ENCODE measurements around the gene P2RX3.
"Not testable (repeated sequence)": the region's sequence is repeated elsewhere in the genome, so short reads cannot be mapped to it uniquely, and the experiment has no call there.

Gene P2RX3

GRCh38 chr11:57324886-57325734 is 13.0 kb upstream of the P2RX3 start, which contains the start of gene TNKS1BP1:
Gene TNKS1BP1, minus strand, starts transcription at chr11:57324952. Its CDS starts 3,067 bp downstream, at chr11:57321885.
- DNase-seq (ENCODE audit: low read depth), result peak; percentile 80

GRCh38 chr11:57325735-57326048 is 12.5 kb upstream of the P2RX3 start:
- DNase-seq (ENCODE audit: low read depth), result no peak

- no peak for DNase-seq (ENCODE audit: low read depth)
Observed at GRCh38 chr11:57327721-57328120, 10.4 kb upstream of the P2RX3 start.

DNA sequence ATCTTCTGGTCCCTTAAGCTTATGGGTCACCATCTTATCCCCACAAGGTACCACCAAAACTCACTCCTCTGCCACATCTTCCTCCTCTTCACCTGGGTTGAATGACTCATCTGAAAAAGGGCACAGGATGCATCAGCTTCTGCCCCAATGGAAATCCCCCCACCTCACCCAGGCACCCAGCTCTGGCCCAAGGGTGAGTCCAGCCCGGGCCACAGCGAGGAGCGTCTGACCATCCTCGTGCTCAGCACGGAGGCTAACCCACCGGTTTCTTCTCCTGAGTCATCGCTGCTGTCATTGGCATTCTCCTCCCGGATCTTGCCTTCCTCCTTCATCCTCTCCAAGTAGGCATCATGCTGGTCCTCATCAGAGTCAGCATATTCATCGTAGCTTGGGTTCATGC is 8.1 kb upstream of the P2RX3 start:
- DNase-seq (ENCODE audit: low read depth), result no peak

GRCh38 chr11:57331720-57332119 is 6.4 kb upstream of the P2RX3 start:
- DNase-seq (ENCODE audit: low read depth), result no peak

DNA sequence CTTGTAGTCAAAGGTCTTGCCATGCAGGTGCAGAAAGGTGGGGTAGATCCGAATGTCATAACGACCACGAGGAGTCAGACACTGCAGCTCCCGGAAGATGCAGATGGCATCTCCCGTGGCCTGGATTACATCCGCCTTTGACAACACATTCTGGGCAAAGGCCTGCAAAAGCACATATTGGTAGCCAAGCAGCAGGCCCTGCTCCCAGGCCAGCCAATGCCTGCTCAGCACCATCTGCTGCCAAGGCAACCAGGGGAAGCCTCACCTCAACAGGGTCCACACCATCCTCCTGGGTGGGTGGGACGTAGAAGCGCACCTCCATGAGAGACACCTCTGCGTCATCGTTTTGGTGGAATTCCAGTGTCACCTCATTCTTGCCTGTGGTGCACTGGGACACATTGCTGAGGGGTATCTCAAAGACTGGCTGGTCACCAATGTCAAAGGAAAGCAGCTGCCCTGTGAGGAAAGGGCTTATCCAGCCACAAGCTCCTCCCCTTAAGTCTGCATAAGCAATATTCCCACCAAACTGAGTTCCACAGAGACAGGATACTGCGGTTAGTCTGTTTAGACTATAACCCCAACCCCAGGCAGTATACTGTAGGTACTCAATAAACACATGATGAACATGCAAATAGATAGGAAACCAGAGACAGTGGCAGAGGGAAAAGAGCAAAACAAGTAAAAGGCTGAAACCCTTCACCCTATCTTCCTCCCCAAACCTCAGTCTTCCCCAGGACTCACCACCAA is 5.3 kb upstream of the P2RX3 start:
- DNase-seq (ENCODE audit: low read depth), result no peak

DNA sequence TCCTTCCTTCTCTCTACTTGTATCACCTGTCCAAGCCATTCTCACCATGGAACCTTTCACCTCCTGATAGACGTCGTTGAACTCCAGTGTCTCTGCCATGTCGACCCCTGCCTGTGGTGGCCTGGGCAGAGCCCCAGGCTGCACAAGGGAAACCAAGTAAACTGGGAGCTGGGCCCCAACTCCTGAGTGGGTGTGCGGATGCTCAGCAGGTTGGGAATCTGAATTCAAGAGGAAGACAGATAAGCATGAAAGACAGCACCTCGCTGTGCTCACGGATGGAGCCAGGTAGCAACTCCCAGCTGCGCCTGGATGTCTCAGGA is 3.2 kb upstream of the P2RX3 start:
- DNase-seq (ENCODE audit: low read depth), result no peak

DNA sequence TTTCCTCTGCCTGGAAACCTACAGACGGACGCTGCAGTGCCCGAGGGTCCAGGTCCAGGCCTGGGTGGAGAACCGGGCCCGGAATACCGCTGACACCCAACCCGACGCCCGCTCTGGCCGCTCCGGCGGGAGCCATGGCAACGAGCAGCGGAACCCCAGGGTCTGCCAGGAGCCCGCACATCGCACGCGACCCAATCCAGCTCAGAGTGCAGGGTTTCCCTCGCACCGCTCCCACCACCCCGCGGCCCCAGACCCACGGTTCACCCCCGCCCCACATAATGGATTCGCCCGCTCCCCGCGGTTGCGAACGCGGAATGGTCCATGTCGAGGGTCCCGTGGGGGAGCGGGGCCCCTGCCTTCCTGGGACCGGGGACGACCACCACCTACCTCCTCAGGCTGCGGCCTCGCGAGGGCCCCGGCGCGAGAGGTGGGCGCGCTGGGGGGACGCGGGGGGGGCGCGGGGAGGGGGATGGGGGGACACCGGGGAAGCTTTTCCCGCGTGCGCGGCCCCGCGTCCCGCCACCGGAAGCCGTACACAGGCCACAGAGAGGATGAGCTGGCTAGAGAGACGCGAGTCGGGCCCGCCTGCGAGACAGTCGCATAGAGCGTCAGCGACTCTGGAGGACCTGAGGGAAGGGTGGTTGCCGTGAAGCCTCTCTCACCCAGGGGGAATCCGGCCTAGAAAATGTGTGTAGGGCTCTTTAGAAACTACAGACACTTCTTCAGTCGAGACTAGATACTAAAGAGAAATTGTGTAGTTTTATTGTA is 2.6 kb upstream of the P2RX3 start, which contains the start of gene SSRP1:
Gene SSRP1 (minus strand): TSS at position 550 of the 768 bp plus-strand sequence. CDS start 771 bp downstream, outside the sequence.
- peak; percentile 62 for DNase-seq (ENCODE audit: low read depth)

DNA sequence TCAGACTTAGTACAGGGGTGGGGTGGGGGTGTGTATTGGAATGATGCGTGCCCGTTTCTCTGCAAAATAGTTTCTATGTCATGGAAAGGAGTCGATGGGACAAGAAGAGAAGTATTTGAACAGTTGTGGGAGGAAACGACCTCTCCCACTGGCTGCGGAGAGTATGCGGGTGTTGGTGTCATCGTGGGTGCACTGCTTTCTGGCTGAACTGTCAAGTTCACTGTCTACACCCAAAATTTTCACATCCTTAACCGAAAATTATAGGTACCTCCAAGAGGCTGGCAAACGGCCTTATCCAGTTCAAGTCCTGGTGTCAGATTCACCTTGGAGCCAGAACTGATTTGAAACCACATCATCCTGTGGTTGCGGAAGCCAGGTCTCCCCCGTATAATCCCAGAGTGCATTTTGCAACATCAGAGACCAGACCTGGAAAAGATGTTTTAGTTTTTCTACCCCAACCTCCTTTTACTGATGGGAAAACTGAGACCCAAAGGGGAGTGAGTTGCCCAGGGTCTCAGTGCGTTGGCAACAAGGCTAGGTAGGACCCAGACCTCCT is 2.0 kb upstream of the P2RX3 start:
- DNase-seq (ENCODE audit: low read depth), result no peak

DNA sequence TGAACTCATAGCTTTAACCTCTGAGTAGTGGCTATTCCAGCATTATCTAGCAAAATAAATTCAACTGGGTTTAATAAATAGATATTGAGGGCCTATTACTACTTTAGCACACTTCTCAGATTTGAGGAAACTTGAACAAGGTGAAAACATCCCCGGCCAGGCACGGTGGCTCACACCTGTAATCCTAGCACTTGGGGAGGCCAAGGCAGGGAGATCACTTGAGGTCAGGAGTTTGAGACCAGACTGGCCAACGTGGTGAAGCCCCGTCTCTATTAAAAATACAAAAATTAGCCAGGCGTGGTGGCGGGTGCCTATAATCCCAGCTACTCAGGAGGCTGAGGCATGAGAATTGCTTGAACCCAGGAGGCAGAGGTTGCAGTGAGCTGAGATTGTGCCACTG is 1.3 kb upstream of the P2RX3 start:
- DNase-seq (ENCODE audit: low read depth), result not testable (repeated sequence)

DNA sequence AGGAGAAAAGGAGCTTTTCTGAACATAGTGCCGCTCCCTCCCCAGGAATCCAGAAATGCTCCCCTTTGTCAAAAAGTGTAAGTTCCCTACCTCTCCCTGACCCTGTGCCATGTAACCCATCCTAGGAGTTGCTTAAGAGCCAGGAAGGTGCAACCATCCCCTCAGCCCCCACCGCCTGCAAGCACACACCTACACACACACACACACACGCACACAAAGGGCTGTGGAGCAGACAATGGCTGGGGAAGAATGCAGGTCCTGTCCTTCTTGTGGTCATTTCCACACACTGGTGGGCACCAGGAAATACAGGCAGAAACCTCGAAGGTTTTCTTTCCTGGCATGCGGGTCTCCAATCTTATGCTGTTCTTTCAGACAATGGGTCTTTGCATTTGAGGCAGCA is 1.2 kb downstream of the P2RX3 start:
- no peak for DNase-seq (ENCODE audit: low read depth)

DNA sequence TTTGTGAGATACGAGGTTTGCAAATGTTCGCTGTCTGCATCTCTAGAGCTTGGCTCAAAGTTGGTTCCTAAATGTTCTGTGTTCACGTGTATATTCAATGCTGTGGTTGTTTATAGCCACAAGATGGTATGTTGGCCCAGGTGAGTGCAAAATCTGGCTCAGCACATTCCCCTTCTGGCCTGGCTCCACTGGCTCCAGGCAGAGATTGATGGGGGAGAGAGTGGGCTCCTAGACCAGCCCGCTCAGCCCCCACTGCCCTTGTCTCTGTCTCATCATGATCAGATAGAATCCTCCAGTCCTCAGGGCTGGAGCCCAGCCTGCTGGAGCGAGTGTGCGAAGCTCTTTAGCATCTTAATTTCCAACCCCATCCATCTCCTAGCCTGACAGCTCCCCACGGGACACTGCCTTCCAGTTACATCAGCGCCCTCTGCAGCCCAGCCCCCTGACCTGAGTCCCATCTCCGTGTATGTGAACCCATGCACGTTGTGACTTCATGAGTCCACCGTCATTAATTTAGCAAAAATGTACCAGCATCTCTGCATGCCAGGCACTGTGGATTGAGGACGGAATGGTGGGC is 2.0 kb downstream of the P2RX3 start:
- no peak for DNase-seq (ENCODE audit: low read depth)

DNA sequence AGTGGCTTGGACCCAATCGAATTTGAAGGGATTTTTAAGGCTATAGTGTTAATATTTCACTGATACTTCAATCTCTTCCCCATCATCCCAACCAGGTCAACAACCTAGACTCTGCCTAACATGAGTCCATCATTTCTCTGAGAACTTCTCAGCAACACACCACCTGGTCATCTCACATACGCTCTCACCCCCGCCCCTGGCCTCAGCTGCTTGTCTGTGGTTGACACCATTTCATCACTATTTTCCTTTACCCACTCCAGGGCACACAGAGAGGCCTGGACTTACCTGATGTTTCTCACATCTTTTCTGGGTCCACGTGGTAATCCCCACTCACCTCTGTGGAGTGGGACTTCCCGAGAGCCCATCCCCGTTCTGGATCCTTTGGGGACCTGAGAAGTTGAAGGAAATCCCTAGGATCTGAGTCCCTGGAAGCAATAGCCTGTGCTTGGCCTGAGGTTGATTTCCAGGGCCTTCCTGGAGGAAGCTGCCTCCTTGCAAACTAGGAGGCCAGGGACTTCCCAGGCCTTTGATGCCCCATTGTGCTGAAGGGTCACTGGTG is 3.2 kb downstream of the P2RX3 start:
- no peak for DNase-seq (ENCODE audit: low read depth)

DNA sequence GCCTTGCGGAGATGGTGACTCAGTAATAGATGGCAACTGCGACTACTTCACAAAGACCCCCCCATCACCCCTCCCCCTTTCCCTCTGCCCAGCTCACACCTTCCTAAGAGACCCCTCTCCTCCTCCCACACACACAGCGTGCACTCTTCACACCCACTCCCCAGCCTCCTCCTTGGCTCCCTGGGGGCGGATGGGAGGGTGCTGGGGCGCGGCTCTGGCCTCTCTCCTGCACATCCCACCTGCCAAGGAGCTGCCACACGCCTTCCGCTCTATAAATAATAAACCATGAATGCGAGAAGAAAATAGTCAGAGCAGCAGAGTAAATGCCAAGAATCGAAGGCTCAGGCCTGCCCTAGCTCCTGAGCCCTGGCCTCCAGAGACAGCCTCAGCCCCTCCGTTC is 4.5 kb downstream of the P2RX3 start:
- DNase-seq (ENCODE audit: low read depth), result no peak

DNA sequence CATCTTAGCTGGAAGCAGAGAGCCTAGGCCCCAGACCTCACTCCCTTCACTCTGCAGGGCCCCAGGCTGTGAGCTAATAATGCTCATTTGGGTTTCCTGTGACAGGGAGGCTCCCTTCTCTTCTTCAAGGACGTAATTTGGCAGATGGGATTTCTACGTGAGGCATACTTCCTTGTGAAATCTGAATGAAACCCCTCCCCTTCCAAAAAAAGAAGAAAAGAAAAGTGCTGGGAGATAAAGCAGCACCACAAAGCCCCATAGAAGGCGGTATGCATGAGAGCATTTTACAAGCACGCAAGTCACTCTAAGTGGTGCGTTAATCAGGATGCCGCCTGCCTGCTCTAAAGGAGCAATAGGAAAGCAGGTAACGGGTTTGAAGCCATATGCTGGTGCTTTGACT is 5.7 kb downstream of the P2RX3 start:
- DNase-seq (ENCODE audit: low read depth), result no peak

DNA sequence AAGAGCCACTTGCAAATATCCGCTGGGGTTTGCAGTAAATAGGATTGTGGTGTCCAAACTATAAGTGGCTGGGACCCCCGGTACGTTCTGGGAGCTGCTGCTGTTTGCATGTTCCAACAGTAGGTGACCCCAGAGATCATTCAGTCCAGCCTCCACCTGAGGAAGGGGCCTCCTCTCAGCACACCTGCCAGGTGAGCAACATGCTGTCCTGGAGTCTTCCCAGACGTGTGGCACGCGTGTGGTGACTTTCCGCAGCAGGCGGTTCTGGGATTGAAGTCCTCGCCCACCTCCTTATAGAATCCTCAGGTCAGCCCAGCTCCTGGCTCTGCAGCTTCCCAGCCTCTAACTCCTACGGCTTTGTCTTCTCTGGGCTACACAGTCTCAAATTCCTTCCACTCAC is 6.7 kb downstream of the P2RX3 start:
- DNase-seq (ENCODE audit: low read depth), result no peak

DNA sequence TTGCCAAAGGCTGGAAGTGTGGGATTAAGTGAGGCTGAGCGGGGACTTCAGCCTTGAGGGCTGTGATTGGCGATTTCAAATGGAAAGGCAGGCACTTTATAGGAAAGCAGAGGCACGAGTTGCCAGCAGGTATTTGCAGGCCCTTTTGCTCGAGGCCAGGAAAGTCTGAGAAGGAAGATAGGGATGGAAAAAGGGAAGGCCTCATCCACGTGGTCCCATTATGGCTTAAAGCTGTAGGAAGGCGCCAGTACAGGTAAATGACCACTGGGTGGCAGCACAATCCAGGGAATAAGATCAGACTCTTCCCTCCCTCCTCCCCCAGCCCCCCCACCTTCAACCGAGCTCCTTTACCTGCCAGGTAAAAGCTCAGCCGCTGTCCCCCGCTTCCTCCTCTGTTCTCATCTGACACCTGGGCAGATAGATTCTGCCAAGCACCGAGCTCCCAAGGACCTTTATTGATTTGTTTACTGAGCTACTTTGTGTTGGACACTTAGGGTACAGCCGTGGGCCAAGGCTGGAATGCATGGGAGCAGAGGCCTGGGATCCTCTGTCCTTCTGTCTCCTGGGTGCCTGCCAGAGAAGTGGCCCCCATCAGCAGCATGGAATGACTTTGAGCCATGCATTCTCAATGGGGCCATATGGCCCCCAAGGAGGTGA is 7.5 kb downstream of the P2RX3 start:
- DNase-seq (ENCODE audit: low read depth), result peak; percentile 34

- DNase-seq (ENCODE audit: low read depth), result no peak
Observed at GRCh38 chr11:57347336-57347735, 9.2 kb downstream of the P2RX3 start.

GRCh38 chr11:57348052-57348451 is 9.9 kb downstream of the P2RX3 start:
- no peak for DNase-seq (ENCODE audit: low read depth)

- no peak for DNase-seq (ENCODE audit: low read depth)
Observed at GRCh38 chr11:57348636-57349313, 10.6 kb downstream of the P2RX3 start.
